CD8-positive, alpha-beta memory T cell (primary cell): ENCODE data around the gene TENT4B. TPM values are rescaled to one million over a fixed set of nuclear protein-coding genes. Genes with fewer than 3 reads are reported as not detected.
"Not testable (repeated sequence)": the region's sequence is repeated elsewhere in the genome, so short reads cannot be mapped to it uniquely, and the experiment has no call there.

ENCODE experiments used
- CTCF ChIA-PET: fragments of 350-600 bp; sonication (Branson Sonifier 250); formaldehyde crosslinking; loops from one replicate; lab custom pipeline; 2021; ENCODE audit warnings: antibody characterized with exemption; lab: Charles Lee
- POLR2A ChIA-PET: fragments of 350-600 bp; sonication (Branson Sonifier 250); formaldehyde crosslinking; loops from one replicate; lab custom pipeline; 2021; ENCODE audit warnings: antibody characterized with exemption; lab: Charles Lee
- DNase-seq, 5 donors: peaks; one replicate each; pipeline versions ENCODE4 v3.0.0 to v3.0.0-alpha.2; 2020 to 2022; ENCODE audit warnings: mixed read lengths in 1 of 5
- H3K27ac ChIP-seq: one replicate; pipeline ENCODE4 v1.7.0; 2013; ENCODE audit warnings: low read depth, mild to moderate bottlenecking, low read length, moderate library complexity
- H3K27me3 ChIP-seq: 2 replicates; pipeline ENCODE4 v1.7.0; 2013; ENCODE audit warnings: low read length, mild to moderate bottlenecking; ENCODE audit not compliant: insufficient read depth, poor library complexity, severe bottlenecking
- H3K36me3 ChIP-seq: 2 replicates; pipeline ENCODE4 v1.7.0; 2013; ENCODE audit warnings: mild to moderate bottlenecking, low read length, moderate library complexity; ENCODE audit not compliant: insufficient read depth
- H3K4me1 ChIP-seq: 2 replicates; pipeline ENCODE4 v1.7.0; 2013; ENCODE audit warnings: mild to moderate bottlenecking, low read length, moderate library complexity; ENCODE audit not compliant: insufficient read depth
- H3K4me3 ChIP-seq: 2 replicates; pipeline ENCODE4 v1.7.0; 2013; ENCODE audit warnings: mild to moderate bottlenecking, low read length
- H3K9me3 ChIP-seq: 2 replicates; pipeline ENCODE4 v1.7.0; 2013; ENCODE audit warnings: mild to moderate bottlenecking, low read length
- H3K27ac Mint-ChIP-seq, 8 donors: one replicate each; pipeline ENCODE4 v1.8.0; 2020 to 2021; ENCODE audit warnings: mixed read lengths in 8 of 8, mild to moderate bottlenecking in 6 of 8, inconsistent platforms in 3 of 8, moderate library complexity in 3 of 8
- H3K27me3 Mint-ChIP-seq, 2 donors: one replicate each; pipeline ENCODE4 v1.8.0; 2020 to 2021; ENCODE audit warnings: mixed read lengths in 2 of 2, mild to moderate bottlenecking in 1 of 2, moderate library complexity in 1 of 2
- H3K36me3 Mint-ChIP-seq, 3 donors: one replicate each; pipeline ENCODE4 v1.8.0; 2020 to 2021; ENCODE audit warnings: mixed read lengths in 3 of 3, inconsistent platforms in 1 of 3, mild to moderate bottlenecking in 1 of 3
- H3K4me1 Mint-ChIP-seq, 3 donors: one replicate each; pipeline ENCODE4 v1.8.0; 2020 to 2021; ENCODE audit warnings: mixed read lengths in 3 of 3, inconsistent platforms in 1 of 3, mild to moderate bottlenecking in 1 of 3
- H3K4me3 Mint-ChIP-seq, 7 donors: one replicate each; pipeline ENCODE4 v1.8.0; 2020 to 2021; ENCODE audit warnings: mixed read lengths in 7 of 7, mild to moderate bottlenecking in 6 of 7, moderate library complexity in 4 of 7, inconsistent platforms in 2 of 7
- H3K9me3 Mint-ChIP-seq, 5 donors: one replicate each; pipeline ENCODE4 v1.8.0; 2020 to 2022; ENCODE audit warnings: mixed read lengths in 5 of 5, mild to moderate bottlenecking in 3 of 5, moderate library complexity in 2 of 5, inconsistent platforms in 1 of 5
- polyA plus RNA-seq: library from polyadenylated mRNA; unstranded; fragments of 300-500 nt; fragmentation: Illumina TruSeq; gene quantifications from one replicate; pipeline ENCODE4 v1.2.3, GENCODE V29; 2021
- total RNA-seq, 2 experiments: library from RNA; stranded (reverse); gene quantifications; one replicate each; pipeline ENCODE4 v1.2.3, GENCODE V29; 2021

Gene TENT4B
- total and polyA plus RNA-seq, 3 experiments from 2014 or later: 5.6 to 23.0 (median 21.6) TPM

DNA sequence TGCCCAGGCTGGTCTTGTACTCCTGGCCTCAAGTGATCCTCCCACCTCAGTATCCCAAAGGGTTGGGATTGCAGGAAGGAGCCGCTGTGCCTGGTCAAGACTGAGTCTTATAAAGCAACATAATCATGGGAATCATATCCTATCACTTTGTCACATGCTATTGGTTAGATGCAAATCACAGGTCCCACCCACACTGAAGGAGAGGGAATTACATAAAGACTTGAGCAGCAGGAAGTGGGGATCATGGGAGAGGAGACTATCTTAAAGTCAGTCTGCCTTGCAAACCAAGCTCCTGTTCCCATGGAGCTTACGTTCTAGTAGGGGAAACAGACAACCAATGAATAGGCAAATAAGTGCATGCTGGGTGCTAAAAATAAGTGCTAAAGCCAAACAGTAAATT, 28.3 kb upstream of the TENT4B start:
- Mint-ChIP-seq H3K4me1 (peaks cover 10 to 14% (median 12%) of the 10 kb centered on the region in 3 donors), H3K4me3 (no peak overlapping the region), H3K9me3 (no peaks in the 10 kb centered on the region), H3K27me3 (peaks cover 2 to 4% of the 10 kb centered on the region in 2 donors), H3K36me3 (no peaks in the 10 kb centered on the region), H3K27ac (no peak overlapping the region)
- DNase-seq: no peak
- no peaks in the 10 kb centered on the region for H3K27me3 ChIP-seq
- CTCF ChIA-PET: no interaction called here
- H3K4me1 ChIP-seq: peaks cover 10% of the 10 kb centered on the region
- POLR2A ChIA-PET: no interaction called here
- H3K36me3 ChIP-seq: no peaks in the 10 kb centered on the region
- H3K4me3 ChIP-seq: no peak overlapping the region
- H3K27ac ChIP-seq: no peak overlapping the region
- H3K9me3 ChIP-seq: no peaks in the 10 kb centered on the region

DNA sequence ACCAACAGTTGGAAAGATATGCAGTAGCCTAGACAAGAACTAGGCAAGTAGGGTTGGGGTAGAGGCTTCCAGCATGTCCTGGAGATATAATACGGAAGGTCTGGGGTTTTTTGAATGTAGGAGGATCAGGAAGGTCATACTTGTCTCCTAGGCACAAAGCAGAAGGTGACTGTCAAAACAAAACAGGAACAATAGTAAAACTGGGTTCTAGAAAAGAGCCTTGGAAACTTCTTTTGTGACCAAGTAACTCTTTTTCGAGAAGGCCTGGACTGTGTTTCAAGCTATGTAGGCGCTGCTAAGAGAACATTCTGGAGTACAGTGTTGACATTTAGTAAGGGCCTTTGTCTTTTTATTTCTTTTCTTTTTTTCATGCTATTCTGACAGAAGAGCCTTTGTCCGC, 26.9 kb upstream of the TENT4B start:
- peaks cover 10 to 11% (median 11%) of the 10 kb centered on the region in 3 donors for H3K4me1 Mint-ChIP-seq
- no peaks in the 10 kb centered on the region for H3K9me3 ChIP-seq
- CTCF ChIA-PET: interaction anchor here (0.7 kb wide), 1 partner anchor 124 kb away, joined by 4 read pairs; no protein-coding TSS in a partner anchor
- no peak overlapping the region for H3K4me3 ChIP-seq
- no peaks in the 10 kb centered on the region for H3K9me3 Mint-ChIP-seq
- H3K36me3 Mint-ChIP-seq: no peaks in the 10 kb centered on the region
- H3K27me3 ChIP-seq: no peaks in the 10 kb centered on the region
- DNase-seq: no peak
- H3K27ac Mint-ChIP-seq: no peak overlapping the region
- H3K27ac ChIP-seq: no peak overlapping the region
- no peaks in the 10 kb centered on the region for H3K36me3 ChIP-seq
- peaks cover 2 to 4% of the 10 kb centered on the region in 2 donors for H3K27me3 Mint-ChIP-seq
- H3K4me1 ChIP-seq: peaks cover 10% of the 10 kb centered on the region
- H3K4me3 Mint-ChIP-seq: no peak overlapping the region
- POLR2A ChIA-PET: no interaction called here

DNA sequence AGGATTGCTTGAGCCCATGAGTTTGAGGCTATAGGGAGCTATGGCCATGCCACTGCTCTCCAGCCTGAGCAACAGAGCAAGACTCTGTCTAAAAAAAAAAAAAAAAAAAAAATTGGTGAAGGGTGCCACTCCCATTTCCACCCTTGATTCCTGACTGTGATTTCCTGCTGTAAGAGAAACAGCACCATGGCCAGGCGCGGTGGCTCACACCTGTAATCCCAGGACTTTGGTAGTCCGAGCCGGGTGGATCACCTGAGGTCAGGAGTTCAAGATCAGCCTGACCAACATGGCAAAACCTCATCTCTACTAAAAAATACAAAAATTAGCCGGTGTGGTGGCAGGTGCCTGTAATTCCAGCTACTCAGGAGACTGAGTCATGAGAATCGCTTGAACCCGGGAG, 20.5 kb upstream of the TENT4B start:
- CTCF ChIA-PET, H3K27me3 ChIP-seq, H3K27ac ChIP-seq, H3K9me3 Mint-ChIP-seq, H3K27me3 Mint-ChIP-seq, H3K4me3 ChIP-seq, H3K4me1 ChIP-seq, H3K36me3 Mint-ChIP-seq, DNase-seq, POLR2A ChIA-PET, H3K36me3 ChIP-seq, H3K4me1 Mint-ChIP-seq, H3K4me3 Mint-ChIP-seq, H3K27ac Mint-ChIP-seq, H3K9me3 ChIP-seq: not testable (repeated sequence)

DNA sequence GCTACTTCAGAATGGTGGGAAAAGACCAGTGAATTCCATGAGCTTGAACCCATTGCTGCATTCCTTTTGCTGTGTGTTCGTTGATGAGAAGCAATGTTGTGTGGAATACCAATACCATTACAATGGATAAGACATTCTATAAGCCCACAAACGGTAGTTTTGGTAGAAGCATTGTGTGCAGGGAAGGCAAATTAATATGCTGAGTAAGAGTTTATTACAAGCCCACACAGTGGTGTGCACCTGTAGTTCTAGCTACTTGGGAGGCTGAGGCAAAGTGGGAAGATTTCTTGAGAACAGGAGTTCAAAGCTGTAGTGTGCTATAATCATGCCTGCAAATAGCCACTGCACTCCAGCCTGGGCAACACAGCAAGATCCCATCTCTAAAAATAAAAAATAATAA, 19.9 kb upstream of the TENT4B start:
- Mint-ChIP-seq H3K9me3 (no peaks in the 10 kb centered on the region), H3K4me3 (no peak overlapping the region), H3K36me3 (no peaks in the 10 kb centered on the region), H3K27ac (no peak overlapping the region), H3K27me3 (peaks cover 0 to 4% of the 10 kb centered on the region in 2 donors), H3K4me1 (no peaks in the 10 kb centered on the region)
- DNase-seq: no peak
- Histone ChIP-seq H3K27ac (no peak overlapping the region), H3K4me1 (no peaks in the 10 kb centered on the region), H3K9me3 (no peaks in the 10 kb centered on the region), H3K27me3 (no peaks in the 10 kb centered on the region), H3K4me3 (no peak overlapping the region), H3K36me3 (no peaks in the 10 kb centered on the region)
- ChIA-PET POLR2A (interaction anchor here (0.7 kb wide), 1 partner anchor 8 kb away, joined by 5 read pairs; no protein-coding TSS in a partner anchor), CTCF (interaction anchor here (0.7 kb wide), 2 partner anchors 77 to 87 kb away, joined by 3 read pairs; no protein-coding TSS in a partner anchor)

DNA sequence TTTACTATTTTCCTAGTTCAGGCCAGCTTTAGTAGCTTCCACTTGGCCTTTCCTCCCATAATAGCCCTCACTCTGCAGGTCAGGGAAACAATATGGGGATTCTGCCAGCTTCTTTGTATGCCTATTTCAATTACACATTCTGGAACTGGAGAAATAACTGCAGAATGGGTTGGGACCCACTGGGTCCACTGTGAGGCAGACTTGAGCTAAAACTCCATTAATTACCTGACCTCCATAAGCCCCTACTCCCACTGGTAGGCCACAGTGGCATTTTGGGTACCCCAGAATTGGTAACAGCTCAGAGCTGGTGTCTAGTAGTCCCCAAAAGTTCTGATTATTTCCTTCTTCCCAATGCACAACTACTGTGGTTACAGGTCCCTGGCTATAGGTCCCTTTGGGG, 16.7 kb upstream of the TENT4B start:
- no peaks in the 10 kb centered on the region for H3K9me3 Mint-ChIP-seq

DNA sequence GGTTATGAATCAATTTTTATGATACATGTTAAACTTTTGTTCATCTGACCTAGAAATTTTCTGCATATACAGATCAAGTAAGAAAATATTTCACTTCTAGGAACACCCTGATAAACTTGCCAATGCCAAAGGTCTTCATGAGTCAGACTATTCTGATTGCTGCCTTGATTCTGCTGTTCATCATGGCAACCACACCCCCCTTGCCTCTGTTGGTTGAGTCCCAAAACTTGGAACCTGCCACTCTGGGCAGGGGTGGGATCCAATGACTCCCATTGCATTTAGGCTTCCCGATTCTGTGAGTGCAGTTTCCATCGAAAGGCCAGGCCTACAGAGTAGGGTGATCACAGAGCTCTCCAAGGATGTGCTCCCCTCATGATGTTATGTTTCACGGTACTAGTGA, 15.8 kb upstream of the TENT4B start:
- no peak overlapping the region for H3K27ac ChIP-seq
- H3K27me3 Mint-ChIP-seq: peaks cover 0 to 2% of the 10 kb centered on the region in 2 donors
- no peaks in the 10 kb centered on the region for H3K4me1 ChIP-seq
- no peak overlapping the region for H3K4me3 ChIP-seq
- POLR2A ChIA-PET: no interaction called here
- no peaks in the 10 kb centered on the region for H3K27me3 ChIP-seq
- H3K4me3 Mint-ChIP-seq: no peak overlapping the region
- no peaks in the 10 kb centered on the region for H3K36me3 ChIP-seq
- CTCF ChIA-PET: interaction anchor here (0.9 kb wide), 1 partner anchor 217 kb away, joined by 3 read pairs; no protein-coding TSS in a partner anchor
- no peaks in the 10 kb centered on the region for H3K4me1 Mint-ChIP-seq
- no peaks in the 10 kb centered on the region for H3K36me3 Mint-ChIP-seq
- H3K9me3 ChIP-seq: no peaks in the 10 kb centered on the region
- H3K27ac Mint-ChIP-seq: no peak overlapping the region
- no peak for DNase-seq
- H3K9me3 Mint-ChIP-seq: no peaks in the 10 kb centered on the region

More for the DNA sequence above, 16.7 kb upstream of the TENT4B start:
- H3K4me1 Mint-ChIP-seq: no peaks in the 10 kb centered on the region
- POLR2A ChIA-PET: no interaction called here
- no peak overlapping the region for H3K27ac Mint-ChIP-seq
- CTCF ChIA-PET: interaction anchor here (1.4 to 1.5 kb wide), 2 partner anchors 30 to 75 kb away, joined by 3 to 10 read pairs; no protein-coding TSS in a partner anchor
- no peak overlapping the region for H3K27ac ChIP-seq
- no peaks in the 10 kb centered on the region for H3K36me3 Mint-ChIP-seq
- H3K27me3 ChIP-seq: no peaks in the 10 kb centered on the region
- no peak overlapping the region for H3K4me3 Mint-ChIP-seq
- H3K9me3 ChIP-seq: no peaks in the 10 kb centered on the region
- no peaks in the 10 kb centered on the region for H3K36me3 ChIP-seq
- H3K4me1 ChIP-seq: no peaks in the 10 kb centered on the region
- no peak for DNase-seq
- H3K4me3 ChIP-seq: no peak overlapping the region
- peaks cover 0 to 4% of the 10 kb centered on the region in 2 donors for H3K27me3 Mint-ChIP-seq

DNA sequence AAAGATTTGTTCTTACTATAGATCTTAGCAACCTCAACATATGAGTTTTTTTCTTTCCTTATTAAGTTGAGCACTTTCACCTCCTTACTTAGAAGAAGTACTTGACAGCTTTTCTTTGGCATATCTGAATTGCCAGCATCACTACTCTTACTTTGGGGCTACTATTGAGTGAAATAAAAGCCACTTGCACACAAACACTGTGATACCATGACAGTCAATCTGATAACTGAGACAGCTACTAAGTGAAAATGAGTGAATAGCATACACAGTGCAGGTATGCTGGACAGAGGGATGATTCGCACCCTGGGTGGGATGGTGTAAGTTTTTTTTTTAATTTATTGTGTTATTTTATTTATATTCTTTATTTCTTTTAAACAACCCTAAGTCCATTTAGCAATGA, 13.5 kb upstream of the TENT4B start:
- CTCF ChIA-PET: interaction anchor here (1.8 kb wide), 1 partner anchor 71 kb away, joined by 4 read pairs; no protein-coding TSS in a partner anchor
- DNase-seq: no peak
- no peaks in the 10 kb centered on the region for H3K4me1 ChIP-seq
- no peaks in the 10 kb centered on the region for H3K9me3 ChIP-seq
- no peaks in the 10 kb centered on the region for H3K4me1 Mint-ChIP-seq
- no peak overlapping the region for H3K27ac Mint-ChIP-seq
- no peak overlapping the region for H3K27ac ChIP-seq
- POLR2A ChIA-PET: no interaction called here
- no peaks in the 10 kb centered on the region for H3K9me3 Mint-ChIP-seq
- H3K4me3 ChIP-seq: no peak overlapping the region
- peaks cover 0 to 2% of the 10 kb centered on the region in 2 donors for H3K27me3 Mint-ChIP-seq
- no peaks in the 10 kb centered on the region for H3K27me3 ChIP-seq
- H3K36me3 ChIP-seq: no peaks in the 10 kb centered on the region
- H3K4me3 Mint-ChIP-seq: no peak overlapping the region
- no peaks in the 10 kb centered on the region for H3K36me3 Mint-ChIP-seq

DNA sequence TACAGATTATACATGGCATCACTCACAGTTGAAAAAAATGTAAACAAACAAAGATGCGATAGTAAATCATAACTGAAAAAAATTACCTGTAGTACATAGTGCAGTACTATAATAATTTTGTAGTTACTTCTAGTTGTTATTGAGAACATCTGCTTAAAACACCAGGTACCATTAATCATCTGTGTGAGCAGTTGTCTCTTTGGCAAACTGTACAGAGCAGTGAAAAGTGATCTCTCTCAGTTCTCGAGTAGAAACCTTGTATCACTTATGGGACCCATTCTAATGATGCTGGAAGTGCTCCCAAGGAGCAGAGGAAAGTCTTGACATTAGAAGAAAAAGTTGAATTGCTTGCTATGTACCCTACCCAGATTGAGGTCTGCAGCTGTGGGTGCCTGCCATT, 8.9 kb upstream of the TENT4B start:
- Histone ChIP-seq H3K36me3 (no peaks in the 10 kb centered on the region), H3K4me3 (no peak overlapping the region), H3K27ac (no peak overlapping the region), H3K9me3 (no peaks in the 10 kb centered on the region), H3K4me1 (no peaks in the 10 kb centered on the region), H3K27me3 (no peaks in the 10 kb centered on the region)
- no peaks in the 10 kb centered on the region for H3K4me1 Mint-ChIP-seq
- no peaks in the 10 kb centered on the region for H3K36me3 Mint-ChIP-seq
- CTCF ChIA-PET: no interaction called here
- H3K27me3 Mint-ChIP-seq: no peaks in the 10 kb centered on the region
- H3K27ac Mint-ChIP-seq: no peak overlapping the region
- POLR2A ChIA-PET: no interaction called here
- H3K4me3 Mint-ChIP-seq: no peak overlapping the region
- DNase-seq: no peak
- no peaks in the 10 kb centered on the region for H3K9me3 Mint-ChIP-seq
